WERI-Rb-1 (cell line): Measurements from ENCODE around the gene PRKCE.
A peak's percentile ranks its signal among the peaks of the same experiment; 100 is the strongest.

Experiments
- DNase-seq: peaks from one replicate; pipeline ENCODE4 v3.0.0-alpha.2; 2020
- H3K27ac ChIP-seq: fragments of 250-450 bp; sonication (Bioruptor Pico); 2 replicates; pipeline ENCODE4 v1.5.1; 2020; ENCODE audit warnings: mild to moderate bottlenecking, moderate library complexity
- H3K27me3 ChIP-seq: fragments of 250-450 bp; sonication (Bioruptor Pico); 2 replicates; pipeline ENCODE4 v1.5.1; 2021; ENCODE audit warnings: mild to moderate bottlenecking, low read depth, moderate library complexity; ENCODE audit not compliant: insufficient read depth, severe bottlenecking
- H3K36me3 ChIP-seq: fragments of 250-450 bp; sonication (Bioruptor Pico); 2 replicates; pipeline ENCODE4 v1.5.1; 2020; ENCODE audit warnings: mild to moderate bottlenecking, moderate library complexity
- H3K4me3 ChIP-seq: 2 replicates; pipeline ENCODE4 v1.5.1; 2011; ENCODE audit warnings: low read depth, mild to moderate bottlenecking, control low read depth, low read length
- H3K9me3 ChIP-seq: fragments of 250-450 bp; sonication (Bioruptor Pico); 2 replicates; pipeline ENCODE4 v1.5.1; 2021; ENCODE audit warnings: mild to moderate bottlenecking, moderate library complexity; ENCODE audit not compliant: severe bottlenecking
- TF ChIP-seq, protein P1 (sequence below): IDR thresholded peaks from 2 replicates; pipeline ENCODE4 v1.5.1; 2011; ENCODE audit warnings: low read depth, mild to moderate bottlenecking, control low read depth, inconsistent platforms, low read length

PRKCE gene

DNA sequence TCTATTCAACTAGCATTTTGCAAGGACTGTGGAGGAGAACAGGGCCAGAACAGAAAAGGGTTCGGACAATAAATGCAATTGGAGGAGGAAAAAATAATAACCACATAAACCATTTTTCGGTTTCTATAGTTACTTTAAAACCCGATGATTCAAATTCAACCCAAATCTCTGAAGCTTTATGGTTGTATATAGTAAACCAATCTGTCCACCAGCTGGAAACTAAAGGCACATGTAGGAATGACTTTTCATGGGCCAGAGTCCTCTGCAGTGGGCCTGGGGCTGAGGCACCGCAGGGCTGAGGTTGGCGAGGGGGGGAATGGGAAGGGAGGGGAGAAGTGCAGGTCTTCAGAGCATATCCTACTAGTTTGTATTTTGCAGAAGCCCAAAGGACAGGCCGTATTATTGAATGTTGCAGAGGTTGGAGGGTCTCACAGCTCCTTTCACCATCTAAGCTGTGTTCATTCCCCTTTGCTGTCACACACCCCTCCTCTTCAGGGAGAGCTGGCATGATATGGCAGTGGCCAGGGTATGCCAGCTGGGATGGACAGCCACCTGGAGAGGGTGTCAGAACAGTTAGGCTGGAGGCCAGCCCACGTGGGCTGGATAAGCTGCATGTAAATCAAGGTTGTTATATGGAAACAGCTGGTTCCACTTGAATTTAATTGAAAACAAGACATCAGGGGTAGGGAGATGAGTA is 267.1 kb downstream of the PRKCE start:
- Histone ChIP-seq H3K36me3 (no peaks in the 10 kb centered on the region), H3K27me3 (no peaks in the 10 kb centered on the region), H3K27ac (no peak overlapping the region), H3K4me3 (no peak overlapping the region), H3K9me3 (no peaks in the 10 kb centered on the region)
- TF ChIP-seq, protein P1, sequence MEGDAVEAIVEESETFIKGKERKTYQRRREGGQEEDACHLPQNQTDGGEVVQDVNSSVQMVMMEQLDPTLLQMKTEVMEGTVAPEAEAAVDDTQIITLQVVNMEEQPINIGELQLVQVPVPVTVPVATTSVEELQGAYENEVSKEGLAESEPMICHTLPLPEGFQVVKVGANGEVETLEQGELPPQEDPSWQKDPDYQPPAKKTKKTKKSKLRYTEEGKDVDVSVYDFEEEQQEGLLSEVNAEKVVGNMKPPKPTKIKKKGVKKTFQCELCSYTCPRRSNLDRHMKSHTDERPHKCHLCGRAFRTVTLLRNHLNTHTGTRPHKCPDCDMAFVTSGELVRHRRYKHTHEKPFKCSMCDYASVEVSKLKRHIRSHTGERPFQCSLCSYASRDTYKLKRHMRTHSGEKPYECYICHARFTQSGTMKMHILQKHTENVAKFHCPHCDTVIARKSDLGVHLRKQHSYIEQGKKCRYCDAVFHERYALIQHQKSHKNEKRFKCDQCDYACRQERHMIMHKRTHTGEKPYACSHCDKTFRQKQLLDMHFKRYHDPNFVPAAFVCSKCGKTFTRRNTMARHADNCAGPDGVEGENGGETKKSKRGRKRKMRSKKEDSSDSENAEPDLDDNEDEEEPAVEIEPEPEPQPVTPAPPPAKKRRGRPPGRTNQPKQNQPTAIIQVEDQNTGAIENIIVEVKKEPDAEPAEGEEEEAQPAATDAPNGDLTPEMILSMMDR, result no peak
- DNase-seq, result no peak

- H3K4me3 ChIP-seq, result no peak overlapping the region
- H3K36me3 ChIP-seq, result no peaks in the 10 kb centered on the region
- H3K27ac ChIP-seq, result no peak overlapping the region
- DNase-seq, result no peak
- TF ChIP-seq, protein P1, result no peak
- H3K27me3 ChIP-seq, result no peaks in the 10 kb centered on the region
- no peaks in the 10 kb centered on the region for H3K9me3 ChIP-seq
Measured at GRCh38 chr2:45919160-45919650, 267.7 kb downstream of the PRKCE start.

GRCh38 chr2:45919711-45920111 is 268.2 kb downstream of the PRKCE start:
- no peak for DNase-seq

DNA sequence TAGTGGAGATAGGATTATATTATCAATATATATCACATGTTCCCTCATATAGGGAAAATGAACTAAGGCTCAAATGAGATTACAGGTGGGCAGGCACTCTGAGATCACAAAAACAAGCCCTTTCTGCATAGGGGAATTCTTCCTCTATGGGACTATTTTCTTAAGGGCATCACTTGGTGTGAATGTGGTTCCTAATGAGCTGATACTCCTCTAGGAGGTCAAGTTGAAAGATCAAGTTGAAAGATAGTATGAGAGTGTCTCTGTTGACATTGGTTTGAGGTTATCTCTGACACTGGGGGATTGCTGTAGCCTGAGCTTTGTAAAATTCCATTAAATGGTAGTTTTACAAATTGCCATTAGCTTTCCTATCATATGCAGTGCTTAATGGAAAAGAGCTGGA is 270.4 kb downstream of the PRKCE start:
- Histone ChIP-seq H3K4me3 (no peak overlapping the region), H3K9me3 (no peaks in the 10 kb centered on the region), H3K27ac (no peak overlapping the region; the same call in 1 of the 2 replicates), H3K27me3 (no peaks in the 10 kb centered on the region), H3K36me3 (no peaks in the 10 kb centered on the region)
- no peak for DNase-seq
- TF ChIP-seq, protein P1, result no peak

More at GRCh38 chr2:45919711-45920111, 268.2 kb downstream of the PRKCE start:
- Histone ChIP-seq H3K36me3 (no peaks in the 10 kb centered on the region), H3K27ac (no peak overlapping the region), H3K9me3 (no peaks in the 10 kb centered on the region), H3K4me3 (no peak overlapping the region), H3K27me3 (no peaks in the 10 kb centered on the region)
- TF ChIP-seq, protein P1, result no peak

GRCh38 chr2:45922577-45922988 is 271.1 kb downstream of the PRKCE start:
- no peaks in the 10 kb centered on the region for H3K27me3 ChIP-seq
- DNase-seq, result peak; percentile 91
- H3K36me3 ChIP-seq, result no peaks in the 10 kb centered on the region
- no peak overlapping the region for H3K27ac ChIP-seq
- no peaks in the 10 kb centered on the region for H3K9me3 ChIP-seq
- no peak overlapping the region for H3K4me3 ChIP-seq
- TF ChIP-seq, protein P1, result no peak

GRCh38 chr2:45923701-45924100 is 272.2 kb downstream of the PRKCE start:
- no peak overlapping the region for H3K4me3 ChIP-seq
- no peaks in the 10 kb centered on the region for H3K9me3 ChIP-seq
- no peaks in the 10 kb centered on the region for H3K27me3 ChIP-seq
- TF ChIP-seq, protein P1, result no peak
- no peak for DNase-seq
- no peak overlapping the region for H3K27ac ChIP-seq
- no peaks in the 10 kb centered on the region for H3K36me3 ChIP-seq
